ENCODE results near the gene CD1D. TPM values are rescaled to one million over a fixed set of nuclear protein-coding genes. Genes with fewer than 3 reads are reported as not detected.
A peak's percentile ranks its signal among the peaks of the same experiment; 100 is the strongest.

The CD1D gene
- total and polyA plus RNA-seq, 2 donors from 2014 or later: 0.77 to 3.2 TPM

GRCh38 chr1:158203693-158204457, 23.2 kb downstream of the CD1D start:
- Histone ChIP-seq H3K36me3 (ENCODE audit: control insufficient read depth in 2 of 3, insufficient read depth in 3 of 3, low read length in 3 of 3) (no peaks in the 10 kb centered on the region), H3K4me1 (ENCODE audit: control insufficient read depth in 2 of 3, insufficient read depth in 2 of 3, low read depth in 1 of 3, low read length in 3 of 3) (no peaks in the 10 kb centered on the region), H3K9me3 (ENCODE audit: control insufficient read depth in 2 of 3, insufficient read depth in 1 of 3, low read length in 3 of 3) (peaks cover 0 to 4% (median 0%) of the 10 kb centered on the region in 3 donors), H3K27ac (ENCODE audit: low read depth in 2 of 2, low read length in 2 of 2) (no peak overlapping the region), H3K4me3 (ENCODE audit: low read length in 3 of 3) (peak overlapping the region in 1 of 3 donors; percentile 26), H3K27me3 (ENCODE audit: control insufficient read depth, insufficient read depth, low read length) (no peaks in the 10 kb centered on the region), H3K9ac (ENCODE audit: low read length in 3 of 3) (no peak overlapping the region)
- intact Hi-C loops (cut with DNase I): no loop called here
- FAIRE-seq (peak; percentile 70), DNase-seq (peak in 2 of 5 donors; percentile 74 to 78)
- TF ChIP-seq, protein P1, sequence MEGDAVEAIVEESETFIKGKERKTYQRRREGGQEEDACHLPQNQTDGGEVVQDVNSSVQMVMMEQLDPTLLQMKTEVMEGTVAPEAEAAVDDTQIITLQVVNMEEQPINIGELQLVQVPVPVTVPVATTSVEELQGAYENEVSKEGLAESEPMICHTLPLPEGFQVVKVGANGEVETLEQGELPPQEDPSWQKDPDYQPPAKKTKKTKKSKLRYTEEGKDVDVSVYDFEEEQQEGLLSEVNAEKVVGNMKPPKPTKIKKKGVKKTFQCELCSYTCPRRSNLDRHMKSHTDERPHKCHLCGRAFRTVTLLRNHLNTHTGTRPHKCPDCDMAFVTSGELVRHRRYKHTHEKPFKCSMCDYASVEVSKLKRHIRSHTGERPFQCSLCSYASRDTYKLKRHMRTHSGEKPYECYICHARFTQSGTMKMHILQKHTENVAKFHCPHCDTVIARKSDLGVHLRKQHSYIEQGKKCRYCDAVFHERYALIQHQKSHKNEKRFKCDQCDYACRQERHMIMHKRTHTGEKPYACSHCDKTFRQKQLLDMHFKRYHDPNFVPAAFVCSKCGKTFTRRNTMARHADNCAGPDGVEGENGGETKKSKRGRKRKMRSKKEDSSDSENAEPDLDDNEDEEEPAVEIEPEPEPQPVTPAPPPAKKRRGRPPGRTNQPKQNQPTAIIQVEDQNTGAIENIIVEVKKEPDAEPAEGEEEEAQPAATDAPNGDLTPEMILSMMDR (IDR thresholded peaks at IDR 0.05; ENCODE audit: borderline replicate concordance, extremely low read depth, insufficient read depth): peak; percentile 70

DNA sequence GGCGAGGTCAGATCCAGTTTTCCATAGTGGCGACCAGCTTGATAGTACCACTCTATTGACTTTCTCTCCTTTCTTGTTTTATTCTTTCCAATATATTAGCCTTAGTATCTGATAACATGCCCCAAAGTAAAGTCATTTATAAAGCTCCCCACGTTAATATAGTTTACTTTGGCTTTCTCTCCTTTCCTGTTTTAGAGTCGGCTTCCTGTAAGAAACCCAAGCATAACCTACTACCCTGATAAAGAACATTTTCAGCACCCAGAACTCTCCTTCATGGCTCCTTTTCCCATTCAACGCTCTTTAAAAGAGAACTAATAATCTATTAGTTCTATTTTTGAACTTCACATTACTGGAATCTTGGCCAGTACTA, 23.7 kb downstream of the CD1D start:
- H3K9ac ChIP-seq (ENCODE audit: low read length in 3 of 3): no peak overlapping the region
- TF ChIP-seq, protein P1 (IDR thresholded peaks at IDR 0.05; ENCODE audit: borderline replicate concordance, extremely low read depth, insufficient read depth): no peak
- no peaks in the 10 kb centered on the region for H3K36me3 ChIP-seq (ENCODE audit: control insufficient read depth in 2 of 3, insufficient read depth in 3 of 3, low read length in 3 of 3)
- H3K27me3 ChIP-seq (ENCODE audit: control insufficient read depth, insufficient read depth, low read length): no peaks in the 10 kb centered on the region
- intact Hi-C loops (cut with DNase I): no loop called here
- no peak overlapping the region for H3K4me3 ChIP-seq (ENCODE audit: low read length in 3 of 3)
- H3K27ac ChIP-seq (ENCODE audit: low read depth in 2 of 2, low read length in 2 of 2): no peak overlapping the region
- H3K9me3 ChIP-seq (ENCODE audit: control insufficient read depth in 2 of 3, insufficient read depth in 1 of 3, low read length in 3 of 3): peaks cover 0 to 5% (median 0%) of the 10 kb centered on the region in 3 donors
- H3K4me1 ChIP-seq (ENCODE audit: control insufficient read depth in 2 of 3, insufficient read depth in 2 of 3, low read depth in 1 of 3, low read length in 3 of 3): no peaks in the 10 kb centered on the region
- DNase-seq (no peak), FAIRE-seq (no peak)

GRCh38 chr1:158208586-158209116, 28.0 kb downstream of the CD1D start:
- H3K9me3 ChIP-seq (ENCODE audit: control insufficient read depth in 2 of 3, insufficient read depth in 1 of 3, low read length in 3 of 3): peaks cover 0 to 5% (median 0%) of the 10 kb centered on the region in 3 donors
- FAIRE-seq (no peak), DNase-seq (no peak)
- no peaks in the 10 kb centered on the region for H3K4me1 ChIP-seq (ENCODE audit: control insufficient read depth in 2 of 3, insufficient read depth in 2 of 3, low read depth in 1 of 3, low read length in 3 of 3)
- H3K4me3 ChIP-seq (ENCODE audit: low read length in 3 of 3): no peak overlapping the region
- H3K9ac ChIP-seq (ENCODE audit: low read length in 3 of 3): no peak overlapping the region
- intact Hi-C loops (cut with DNase I): no loop called here
- no peaks in the 10 kb centered on the region for H3K36me3 ChIP-seq (ENCODE audit: control insufficient read depth in 2 of 3, insufficient read depth in 3 of 3, low read length in 3 of 3)
- no peak overlapping the region for H3K27ac ChIP-seq (ENCODE audit: low read depth in 2 of 2, low read length in 2 of 2)
- no peaks in the 10 kb centered on the region for H3K27me3 ChIP-seq (ENCODE audit: control insufficient read depth, insufficient read depth, low read length)
- TF ChIP-seq, protein P1 (IDR thresholded peaks at IDR 0.05; ENCODE audit: borderline replicate concordance, extremely low read depth, insufficient read depth): no peak
